Left renal pelvis (tissue), 4 donors: ENCODE data around the gene SMIM10L1. TPM values are rescaled to one million over a fixed set of nuclear protein-coding genes. Genes with fewer than 3 reads are reported as not detected.

ENCODE experiments used
- DNase-seq, 4 donors: peaks; one replicate each; pipeline ENCODE4 v3.0.0-alpha.2; 2013; ENCODE audit warnings: low read depth in 4 of 4, low spot score in 3 of 4
- polyA plus RNA-seq, 4 donors: library from polyadenylated mRNA; unstranded; fragments of 120-200 nt; gene quantifications; one replicate each; pipeline ENCODE4 v1.2.1, GENCODE V29; 2013; ENCODE audit not compliant: insufficient read length in 4 of 4

The SMIM10L1 gene
- 10 to 100 TPM; 10.2 to 20.6 (median 17.2) TPM for polyA plus RNA-seq

GRCh38 chr12:11171145-11171968 lies at the start of gene SMIM10L1:
SMIM10L1 (plus strand) TSS chr12:11171194; CDS start chr12:11171357, 163 bp downstream.
- DNase-seq, result peak; percentile 83 to 92 (median 88)

GRCh38 chr12:11130382-11130781 lies 40.6 kb upstream of the SMIM10L1 start:
- DNase-seq, result no peak

DNA sequence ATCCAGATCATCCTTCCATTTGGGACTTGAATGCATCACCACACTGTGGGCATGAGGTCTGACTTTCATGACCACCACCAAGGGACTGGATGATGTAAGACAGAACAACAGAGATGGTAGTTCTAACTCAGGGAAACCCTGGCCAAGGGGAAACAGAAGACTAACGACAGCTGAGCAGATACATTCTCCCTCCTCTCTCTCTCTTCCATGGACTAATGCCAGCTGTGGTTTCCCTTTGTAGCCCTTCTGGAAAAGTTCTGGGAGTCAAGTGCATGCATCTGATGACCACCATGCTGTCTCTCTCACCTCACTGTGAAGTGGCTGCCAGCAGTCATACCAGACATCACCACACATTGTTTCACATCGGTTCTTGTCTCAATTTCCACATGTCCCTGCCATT lies 40.0 kb upstream of the SMIM10L1 start:
- DNase-seq, result no peak

GRCh38 chr12:11133162-11133561 lies 37.8 kb upstream of the SMIM10L1 start:
- no peak for DNase-seq

- no peak for DNase-seq
These were observed 37.2 kb upstream of the SMIM10L1 start for GRCh38 chr12:11133816-11134215.

DNA sequence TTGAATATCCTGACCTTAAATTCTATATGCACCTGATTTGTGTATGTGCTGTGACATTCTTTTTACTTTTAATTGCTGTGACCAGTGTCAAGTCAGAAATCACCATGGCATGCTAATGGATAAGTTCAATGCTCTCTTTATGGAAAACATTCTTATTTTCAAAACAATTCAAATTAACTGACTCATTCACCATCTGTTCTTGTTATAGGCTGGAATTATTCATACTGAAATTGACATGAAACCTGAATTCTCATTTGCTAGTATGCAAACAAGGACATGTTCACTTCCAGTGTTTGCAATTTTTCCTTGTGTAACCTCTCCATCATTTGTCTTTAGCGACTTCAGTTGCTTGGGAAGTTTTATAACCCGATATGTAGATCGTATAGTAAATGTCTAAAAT lies 36.7 kb upstream of the SMIM10L1 start, which contains the start of gene TAS2R30:
Gene TAS2R30 (minus strand): TSS at position 340 of the 400 bp plus-strand sequence. CDS start 400 bp downstream, outside the sequence.
- DNase-seq, result no peak

DNA sequence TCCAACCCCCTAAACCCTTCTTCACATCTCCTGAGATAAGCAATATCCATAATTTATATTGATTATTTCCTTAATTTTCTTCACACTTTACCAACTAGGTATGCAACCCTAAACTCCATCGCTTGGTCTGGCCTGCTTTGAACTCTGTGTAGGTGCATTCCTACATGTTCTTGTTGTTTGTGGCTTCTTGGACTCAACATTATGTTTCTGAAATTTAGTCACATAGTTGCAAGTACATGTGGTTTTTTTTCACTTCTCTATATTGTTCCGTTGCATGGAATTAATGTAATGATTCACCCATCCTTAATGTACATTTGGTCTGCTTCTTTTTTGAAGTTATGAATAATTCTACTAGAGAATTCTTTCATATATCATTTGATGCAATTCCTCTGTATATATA lies 34.9 kb upstream of the SMIM10L1 start:
- no peak for DNase-seq

DNA sequence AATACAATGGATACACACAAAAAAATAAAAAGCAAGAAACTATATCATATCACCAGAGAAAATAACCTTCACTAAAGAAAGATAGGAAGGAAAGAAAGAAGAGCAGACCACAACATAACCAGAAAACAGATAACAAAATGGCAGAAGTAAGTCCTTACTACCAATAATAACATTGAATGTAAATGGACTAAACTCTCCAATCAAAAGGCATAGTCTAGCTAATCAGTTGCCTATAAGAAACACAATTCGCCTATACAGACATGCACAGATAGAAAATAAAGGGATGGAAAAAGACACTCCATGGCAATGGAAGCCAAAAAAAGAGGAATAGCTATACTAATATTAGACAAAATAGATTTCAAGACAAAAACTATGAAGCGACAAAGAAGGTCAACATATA lies 27.6 kb upstream of the SMIM10L1 start:
- no peak for DNase-seq

DNA sequence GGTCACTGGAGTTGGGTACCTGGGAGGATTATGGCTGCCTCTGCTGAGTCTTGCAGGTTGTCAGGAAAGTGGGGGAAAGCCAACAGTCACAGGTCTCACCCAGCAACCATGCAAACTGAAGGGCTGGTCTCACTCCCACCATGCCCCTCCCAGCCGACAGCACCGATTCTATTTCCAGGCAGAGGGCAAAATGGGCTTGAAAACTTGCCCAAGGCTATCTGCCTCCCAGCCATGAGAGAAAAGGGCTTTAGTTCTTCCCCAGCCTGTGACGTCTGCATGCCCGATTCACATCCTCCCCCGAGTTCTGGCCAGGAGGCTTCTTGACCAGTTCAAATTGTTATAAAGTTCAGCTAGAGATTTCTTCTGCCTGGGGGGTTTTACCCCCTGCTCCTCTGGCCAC lies 26.7 kb upstream of the SMIM10L1 start:
- DNase-seq, result no peak

DNA sequence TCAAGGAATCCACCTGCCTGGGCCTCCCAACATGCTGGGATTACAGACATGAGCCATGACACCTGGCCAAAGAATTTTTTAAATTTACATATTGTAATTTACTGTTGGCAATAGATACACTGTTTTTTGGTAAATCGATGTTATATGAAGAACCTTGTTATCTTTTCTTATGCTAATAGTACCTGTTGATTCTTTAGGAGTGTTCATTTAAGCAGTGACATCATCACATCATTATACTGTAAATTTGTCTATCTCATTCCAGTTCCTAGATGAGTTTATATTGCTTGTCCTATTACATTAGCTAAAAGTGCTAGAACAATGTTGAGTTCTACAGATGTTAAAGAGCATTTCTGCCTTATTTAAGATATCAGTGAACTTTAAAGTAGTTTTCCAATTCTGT lies 23.6 kb upstream of the SMIM10L1 start:
- no peak for DNase-seq

DNA sequence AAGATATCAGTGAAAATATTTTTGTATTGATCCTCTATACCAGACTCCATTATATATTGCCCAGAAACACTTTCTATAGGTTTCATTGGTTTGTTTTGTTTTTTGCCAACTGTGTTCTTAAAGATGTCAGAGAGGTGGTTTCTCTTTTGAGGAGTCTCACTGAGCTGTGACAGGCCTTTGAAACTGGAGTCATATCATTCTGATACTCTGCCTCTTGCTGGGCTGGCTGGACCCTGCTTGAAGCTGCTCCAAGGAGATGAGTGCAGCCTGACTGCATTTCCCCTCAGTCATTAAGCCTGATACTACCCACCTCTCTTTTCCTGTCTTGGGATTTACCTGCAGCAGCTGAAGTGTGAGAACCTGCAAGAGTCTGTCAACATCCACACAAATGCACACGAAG lies 20.2 kb upstream of the SMIM10L1 start:
- DNase-seq, result no peak

DNA sequence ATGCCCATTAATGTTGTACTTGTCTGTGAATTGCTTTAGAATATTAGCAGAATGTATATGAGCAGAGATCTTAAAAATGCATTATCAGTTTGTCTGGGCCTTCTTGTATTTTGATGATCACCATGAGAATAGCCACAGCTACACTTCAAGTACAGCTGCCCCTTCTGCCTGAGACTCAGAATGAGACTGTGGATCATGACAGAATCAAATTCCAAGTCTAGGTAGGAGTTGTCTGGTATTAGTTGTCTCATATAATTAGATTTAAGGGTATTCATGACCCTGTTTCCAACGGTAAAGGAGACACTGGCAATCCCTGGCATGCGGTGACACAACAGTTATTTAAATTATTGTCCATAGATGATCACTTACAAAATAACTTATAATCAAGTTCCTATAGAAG lies 18.3 kb upstream of the SMIM10L1 start:
- DNase-seq, result no peak

- no peak for DNase-seq
These were observed 16.5 kb upstream of the SMIM10L1 start for GRCh38 chr12:11154400-11154925.

DNA sequence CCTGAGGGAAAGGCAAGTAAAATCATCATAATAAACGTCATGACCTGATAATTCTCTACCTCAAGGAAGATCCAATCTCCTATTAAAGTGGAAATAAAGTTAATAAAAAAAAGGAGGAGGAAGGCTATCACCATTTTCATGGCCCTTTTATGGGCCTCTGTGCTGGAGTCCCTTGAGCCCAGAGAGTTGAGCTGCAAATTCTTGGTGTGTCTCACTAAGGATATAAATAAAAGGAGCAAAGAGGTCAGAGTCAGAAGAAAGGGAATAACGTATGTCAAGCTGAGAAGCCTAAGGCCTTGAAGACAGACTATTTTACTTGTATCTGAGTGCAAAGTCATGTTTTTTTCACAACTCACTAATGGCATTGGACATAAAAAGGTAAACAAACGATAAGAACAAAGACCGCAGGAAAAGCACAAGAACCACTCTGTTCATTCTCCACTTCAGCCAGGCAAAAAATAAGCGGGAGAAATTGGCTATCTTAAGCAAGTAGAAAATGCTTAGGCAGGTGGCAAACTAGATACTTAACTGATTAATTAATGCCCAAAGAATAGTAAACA lies 12.0 kb upstream of the SMIM10L1 start:
- DNase-seq, result no peak

- DNase-seq, result no peak
These were observed 8.5 kb upstream of the SMIM10L1 start for GRCh38 chr12:11162502-11162901.

- DNase-seq, result no peak
These were observed 6.6 kb upstream of the SMIM10L1 start for GRCh38 chr12:11164384-11164783.

- no peak for DNase-seq
These were observed 4.7 kb upstream of the SMIM10L1 start for GRCh38 chr12:11166300-11166699.

DNA sequence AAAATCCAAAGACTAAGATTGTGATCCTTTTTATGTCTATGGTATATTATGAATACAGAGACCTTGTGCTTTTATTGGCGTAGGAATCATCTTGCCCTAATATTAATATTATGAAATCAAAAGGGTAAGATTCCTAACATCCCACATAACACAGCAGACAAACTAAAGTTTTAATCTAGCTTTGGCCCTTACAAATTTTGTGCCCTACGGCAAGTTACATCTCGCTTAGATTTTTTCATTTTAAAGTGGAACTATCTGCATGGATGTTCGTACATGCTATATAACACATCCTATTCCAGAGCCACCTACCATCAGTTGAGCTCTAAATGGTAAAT lies 217 bp upstream of the SMIM10L1 start:
- DNase-seq, result no peak

- DNase-seq, result peak; percentile 30 to 53 (median 34)
These were observed 1.1 kb downstream of the SMIM10L1 start for GRCh38 chr12:11171969-11172675.

- no peak for DNase-seq
These were observed 3.0 kb downstream of the SMIM10L1 start for GRCh38 chr12:11174022-11174421.

GRCh38 chr12:11178250-11178649 lies 7.3 kb downstream of the SMIM10L1 start:
- DNase-seq, result no peak
